ENCODE results near the gene CUL4B.
A peak's percentile ranks its signal among the peaks of the same experiment; 100 is the strongest.
"Not testable (repeated sequence)": the region's sequence is repeated elsewhere in the genome, so short reads cannot be mapped to it uniquely, and the experiment has no call there.

Gene CUL4B

DNA sequence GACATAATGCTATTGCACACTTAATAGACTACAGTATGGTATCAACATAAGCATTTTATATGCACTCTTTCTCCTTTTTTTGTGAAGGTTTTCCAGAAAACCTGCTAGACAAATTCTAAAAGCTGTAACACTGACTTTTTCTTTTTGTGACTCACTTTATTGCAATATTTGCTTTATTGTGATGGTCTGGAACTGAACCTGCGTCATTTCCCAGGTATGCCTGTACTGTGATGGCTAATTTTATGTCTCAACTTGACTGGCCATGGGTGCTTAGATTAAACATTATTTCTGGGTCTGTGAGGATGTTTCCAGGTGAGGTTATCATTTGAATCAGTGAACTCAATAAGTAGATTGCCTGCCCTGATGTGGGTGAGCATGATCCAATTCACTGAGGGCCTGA, 56.2 kb downstream of the CUL4B start:
- no peak for DNase-seq (ENCODE audit: low read depth)
- TF ChIP-seq, protein P1, sequence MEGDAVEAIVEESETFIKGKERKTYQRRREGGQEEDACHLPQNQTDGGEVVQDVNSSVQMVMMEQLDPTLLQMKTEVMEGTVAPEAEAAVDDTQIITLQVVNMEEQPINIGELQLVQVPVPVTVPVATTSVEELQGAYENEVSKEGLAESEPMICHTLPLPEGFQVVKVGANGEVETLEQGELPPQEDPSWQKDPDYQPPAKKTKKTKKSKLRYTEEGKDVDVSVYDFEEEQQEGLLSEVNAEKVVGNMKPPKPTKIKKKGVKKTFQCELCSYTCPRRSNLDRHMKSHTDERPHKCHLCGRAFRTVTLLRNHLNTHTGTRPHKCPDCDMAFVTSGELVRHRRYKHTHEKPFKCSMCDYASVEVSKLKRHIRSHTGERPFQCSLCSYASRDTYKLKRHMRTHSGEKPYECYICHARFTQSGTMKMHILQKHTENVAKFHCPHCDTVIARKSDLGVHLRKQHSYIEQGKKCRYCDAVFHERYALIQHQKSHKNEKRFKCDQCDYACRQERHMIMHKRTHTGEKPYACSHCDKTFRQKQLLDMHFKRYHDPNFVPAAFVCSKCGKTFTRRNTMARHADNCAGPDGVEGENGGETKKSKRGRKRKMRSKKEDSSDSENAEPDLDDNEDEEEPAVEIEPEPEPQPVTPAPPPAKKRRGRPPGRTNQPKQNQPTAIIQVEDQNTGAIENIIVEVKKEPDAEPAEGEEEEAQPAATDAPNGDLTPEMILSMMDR (IDR thresholded peaks at IDR 0.05; ENCODE audit: low read depth, low read length, missing control alignments): no peak
- no peak overlapping the region for H3K4me3 ChIP-seq (ENCODE audit: low read depth, low read length)
- in situ Hi-C loops (cut with HindIII; ENCODE audit: low sequenced_read_pairs): no loop called here

DNA sequence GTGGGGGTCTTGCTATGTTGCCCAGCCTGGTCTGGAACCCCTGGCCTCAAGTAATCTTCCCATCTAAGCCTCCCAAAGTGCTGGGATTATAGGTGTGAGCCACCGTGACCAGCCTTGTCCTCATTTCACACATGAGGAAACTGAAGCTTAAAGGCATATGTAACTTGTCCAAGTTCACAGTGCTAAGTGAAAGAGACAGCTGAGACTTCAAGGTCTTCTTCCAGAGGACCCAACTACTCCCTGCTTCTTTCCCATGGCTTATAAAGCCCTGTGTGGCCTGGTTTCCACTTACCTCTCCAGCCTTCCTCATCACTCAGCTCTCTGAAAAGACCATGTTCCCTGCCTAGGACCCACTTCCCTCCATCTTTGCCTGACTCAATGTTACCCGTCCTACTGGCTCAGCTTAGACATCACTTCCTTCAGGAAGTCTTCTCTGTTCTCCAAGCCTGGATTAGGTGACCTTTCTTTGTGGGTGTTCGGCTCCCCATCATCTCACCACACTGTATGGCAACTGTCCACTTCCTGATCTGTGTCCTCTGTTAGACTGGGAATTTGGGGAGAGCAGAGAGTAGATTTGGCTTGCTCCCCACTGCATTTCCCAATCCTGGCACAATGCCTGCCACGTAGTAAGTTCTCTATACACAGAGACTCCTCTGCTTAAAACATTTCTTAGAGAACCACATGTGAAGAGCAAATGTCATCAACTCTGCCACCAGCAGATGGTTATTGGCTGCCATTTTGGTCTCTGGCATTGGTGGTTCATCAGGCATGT, 61.3 kb downstream of the CUL4B start:
- TF ChIP-seq, protein P1 (IDR thresholded peaks at IDR 0.05; ENCODE audit: low read depth, low read length, missing control alignments): no peak
- in situ Hi-C loops (cut with HindIII; ENCODE audit: low sequenced_read_pairs): no loop called here
- H3K4me3 ChIP-seq (ENCODE audit: low read depth, low read length): no peak overlapping the region
- no peak for DNase-seq (ENCODE audit: low read depth)

DNA sequence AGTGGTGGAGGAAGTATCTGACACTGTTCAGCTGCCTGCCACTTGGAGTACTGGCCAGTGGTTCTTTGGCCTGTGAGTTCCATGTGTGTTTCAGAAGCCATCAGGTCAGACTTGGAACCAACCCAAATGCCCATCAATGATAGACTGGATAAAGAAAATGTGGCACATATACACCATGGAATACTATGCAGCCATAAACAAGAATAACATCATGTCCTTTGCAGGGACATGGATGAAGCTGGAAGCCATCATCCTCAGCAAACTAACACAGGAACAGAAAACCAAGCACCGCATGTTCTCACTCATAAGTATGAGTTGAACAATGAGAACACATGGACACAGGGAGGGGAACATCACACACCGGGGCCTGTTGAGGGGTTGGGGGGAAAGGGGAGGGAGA, 70.6 kb downstream of the CUL4B start:
- in situ Hi-C loops (cut with HindIII; ENCODE audit: low sequenced_read_pairs); DNase-seq (ENCODE audit: low read depth): not testable (repeated sequence)

DNA sequence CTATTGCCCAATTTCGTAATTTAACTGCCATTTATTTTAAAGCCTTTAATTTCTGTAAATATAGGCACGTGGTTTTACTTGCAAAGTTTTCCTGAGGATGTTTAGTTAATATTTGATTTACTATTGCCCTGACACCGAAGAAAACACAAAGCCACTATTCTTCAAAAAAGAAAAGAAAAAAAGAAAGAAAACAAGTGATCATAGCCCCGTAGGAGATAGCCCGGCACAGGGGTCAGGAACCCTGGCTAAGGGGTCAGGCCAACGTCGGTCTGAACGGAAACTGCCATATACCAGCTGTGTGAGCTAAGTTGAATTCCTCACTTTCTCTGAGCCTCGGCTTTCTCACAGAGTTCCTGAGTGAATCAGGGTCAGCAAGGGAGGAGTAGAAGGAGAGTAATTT, 74.0 kb downstream of the CUL4B start:
- in situ Hi-C loops (cut with HindIII; ENCODE audit: low sequenced_read_pairs): no loop called here
- TF ChIP-seq, protein P1 (IDR thresholded peaks at IDR 0.05; ENCODE audit: low read depth, low read length, missing control alignments): no peak
- H3K4me3 ChIP-seq (ENCODE audit: low read depth, low read length): no peak overlapping the region
- DNase-seq (ENCODE audit: low read depth): no peak

More for the DNA sequence above, 70.6 kb downstream of the CUL4B start:
- not testable (repeated sequence) for H3K4me3 ChIP-seq (ENCODE audit: low read depth, low read length)

DNA sequence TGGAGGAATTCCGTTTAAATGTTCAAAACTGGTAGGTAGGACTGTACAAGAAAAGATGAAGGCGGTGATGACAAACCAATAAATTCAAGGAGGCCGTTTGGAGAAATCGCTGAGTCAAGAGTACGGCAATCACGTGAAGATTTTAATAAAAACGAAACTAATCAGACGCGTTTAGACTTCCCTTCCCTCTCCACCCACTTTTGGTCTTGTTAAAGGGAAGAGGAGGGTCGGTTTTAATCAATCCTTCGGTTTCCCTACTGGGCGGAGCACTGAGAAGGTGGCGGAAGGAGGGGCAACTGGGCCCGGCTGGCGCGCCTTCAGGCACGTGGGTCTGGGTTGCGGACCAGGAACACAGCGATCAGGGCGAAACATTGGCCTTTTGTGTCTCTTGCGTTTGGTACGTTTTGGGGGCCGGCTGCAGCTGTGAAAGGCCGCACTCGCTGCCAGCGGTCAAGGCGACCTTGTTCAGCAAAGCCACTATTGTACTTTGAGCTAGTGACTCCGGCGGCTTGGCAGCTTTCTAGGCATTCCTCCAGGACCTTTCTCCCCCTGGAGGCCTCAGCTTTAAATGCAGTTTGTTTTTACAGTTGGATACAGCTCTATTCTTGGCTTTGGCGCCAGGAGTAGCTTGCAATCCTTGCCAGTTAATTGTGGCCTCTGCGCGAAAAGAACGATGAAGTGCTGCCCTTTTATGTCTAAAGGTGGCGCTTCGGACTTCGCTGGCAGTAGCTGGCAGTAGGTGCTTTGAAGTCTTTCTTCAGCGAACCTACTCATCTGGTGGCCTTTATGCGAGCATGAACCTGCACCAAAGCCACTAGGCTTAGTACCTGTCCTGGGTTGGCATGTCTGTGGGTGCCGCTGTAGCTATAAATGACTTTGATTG, 74.9 kb downstream of the CUL4B start:
- in situ Hi-C loops (cut with HindIII; ENCODE audit: low sequenced_read_pairs): no loop called here
- TF ChIP-seq, protein P1 (IDR thresholded peaks at IDR 0.05; ENCODE audit: low read depth, low read length, missing control alignments): peak; percentile 61
- peak; percentile 72 for DNase-seq (ENCODE audit: low read depth)
- peak overlapping the region; percentile 41 for H3K4me3 ChIP-seq (ENCODE audit: low read depth, low read length)

DNA sequence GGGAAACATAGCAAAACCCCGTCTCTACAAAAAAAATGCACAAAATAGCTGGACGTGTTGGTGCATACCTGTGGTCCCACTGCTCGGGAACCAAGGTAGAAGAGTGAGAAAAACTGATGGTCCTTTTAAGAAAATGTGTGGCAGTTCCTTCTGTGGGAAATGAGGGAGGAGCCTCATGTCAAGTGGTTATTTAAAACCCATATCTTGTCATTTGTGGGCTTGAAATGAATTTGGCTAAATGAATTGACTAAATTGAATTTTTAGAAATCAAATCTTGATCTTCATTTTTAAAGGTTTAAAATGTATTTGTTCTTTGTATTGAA, 75.5 kb downstream of the CUL4B start:
- in situ Hi-C loops (cut with HindIII; ENCODE audit: low sequenced_read_pairs): no loop called here
- TF ChIP-seq, protein P1 (IDR thresholded peaks at IDR 0.05; ENCODE audit: low read depth, low read length, missing control alignments): no peak
- no peak for DNase-seq (ENCODE audit: low read depth)
- H3K4me3 ChIP-seq (ENCODE audit: low read depth, low read length): peak overlapping the region; percentile 41

DNA sequence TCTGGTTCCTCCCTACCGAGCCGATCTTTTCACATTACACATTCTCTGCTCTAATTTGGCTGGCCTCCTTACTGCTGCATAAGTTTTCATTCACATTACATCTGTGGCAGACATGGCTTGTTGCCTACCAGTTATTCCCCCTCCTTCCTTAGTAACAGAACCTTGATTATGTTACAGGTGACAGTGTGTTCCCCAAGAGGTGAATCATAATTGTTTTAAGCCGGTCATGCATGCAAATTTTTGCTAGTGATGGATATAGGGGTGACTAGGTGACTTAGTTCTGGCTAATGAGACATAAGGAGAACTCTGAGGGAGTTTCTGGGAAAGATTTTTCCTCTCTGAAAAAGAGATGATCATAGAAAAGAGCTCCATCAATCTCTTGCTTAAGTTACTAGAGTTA, 83.3 kb downstream of the CUL4B start:
- in situ Hi-C loops (cut with HindIII; ENCODE audit: low sequenced_read_pairs): no loop called here

More for the DNA sequence above, 83.3 kb downstream of the CUL4B start:
- TF ChIP-seq, protein P1 (IDR thresholded peaks at IDR 0.05; ENCODE audit: low read depth, low read length, missing control alignments): no peak
- no peak overlapping the region for H3K4me3 ChIP-seq (ENCODE audit: low read depth, low read length)
- DNase-seq (ENCODE audit: low read depth): no peak
